ENCODE data around the gene FTCD. TPM values are rescaled to one million over a fixed set of nuclear protein-coding genes. Genes with fewer than 3 reads are reported as not detected.

The FTCD gene
- total RNA-seq, 1 donor from 2014 or later = 1.8 TPM

DNA sequence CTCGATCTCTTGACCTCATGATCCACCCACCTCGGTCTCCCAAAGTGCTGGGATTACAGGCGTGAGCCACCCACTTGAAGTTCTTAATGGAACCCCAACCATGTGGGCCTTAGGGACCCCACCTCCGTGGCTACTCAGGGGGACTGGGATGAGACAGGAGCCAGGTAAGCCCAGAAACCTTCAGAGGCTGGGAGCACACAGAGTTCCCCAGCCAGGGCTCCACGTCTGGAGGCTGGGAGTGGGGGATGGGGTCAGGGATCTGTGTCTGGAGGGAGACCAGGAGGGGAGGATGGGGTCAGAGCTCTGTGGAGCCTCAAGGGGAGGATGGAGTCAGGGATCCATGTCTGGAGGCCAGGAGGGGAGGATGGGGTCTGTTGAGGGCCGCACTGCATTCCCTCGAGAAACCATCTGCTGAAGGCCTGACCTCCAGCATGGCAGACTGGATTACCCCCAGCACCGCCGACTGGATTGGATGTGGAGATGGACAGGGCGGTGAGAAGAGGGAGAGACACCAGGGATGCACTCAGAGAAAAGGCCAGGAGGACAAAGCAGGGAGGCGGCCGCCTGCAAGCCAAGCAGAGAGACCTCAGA is 2.1 kb upstream of the FTCD start:
- no peaks in the 10 kb centered on the region for H3K9me3 Mint-ChIP-seq
- H3K36me3 Mint-ChIP-seq (ENCODE audit: low read depth) = no peaks in the 10 kb centered on the region
- H3K27me3 Mint-ChIP-seq (ENCODE audit: low read depth) = no peaks in the 10 kb centered on the region
- H3K4me1 Mint-ChIP-seq = peaks cover 12% of the 10 kb centered on the region
- no peak for DNase-seq (ENCODE audit: low read depth, low spot score)
- TF ChIP-seq, protein P1, sequence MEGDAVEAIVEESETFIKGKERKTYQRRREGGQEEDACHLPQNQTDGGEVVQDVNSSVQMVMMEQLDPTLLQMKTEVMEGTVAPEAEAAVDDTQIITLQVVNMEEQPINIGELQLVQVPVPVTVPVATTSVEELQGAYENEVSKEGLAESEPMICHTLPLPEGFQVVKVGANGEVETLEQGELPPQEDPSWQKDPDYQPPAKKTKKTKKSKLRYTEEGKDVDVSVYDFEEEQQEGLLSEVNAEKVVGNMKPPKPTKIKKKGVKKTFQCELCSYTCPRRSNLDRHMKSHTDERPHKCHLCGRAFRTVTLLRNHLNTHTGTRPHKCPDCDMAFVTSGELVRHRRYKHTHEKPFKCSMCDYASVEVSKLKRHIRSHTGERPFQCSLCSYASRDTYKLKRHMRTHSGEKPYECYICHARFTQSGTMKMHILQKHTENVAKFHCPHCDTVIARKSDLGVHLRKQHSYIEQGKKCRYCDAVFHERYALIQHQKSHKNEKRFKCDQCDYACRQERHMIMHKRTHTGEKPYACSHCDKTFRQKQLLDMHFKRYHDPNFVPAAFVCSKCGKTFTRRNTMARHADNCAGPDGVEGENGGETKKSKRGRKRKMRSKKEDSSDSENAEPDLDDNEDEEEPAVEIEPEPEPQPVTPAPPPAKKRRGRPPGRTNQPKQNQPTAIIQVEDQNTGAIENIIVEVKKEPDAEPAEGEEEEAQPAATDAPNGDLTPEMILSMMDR (conservative IDR thresholded peaks at IDR 0.05) = no peak
- H3K4me3 Mint-ChIP-seq = no peak overlapping the region
- no peak overlapping the region for H3K27ac Mint-ChIP-seq (ENCODE audit: unreplicated experiment)

DNA sequence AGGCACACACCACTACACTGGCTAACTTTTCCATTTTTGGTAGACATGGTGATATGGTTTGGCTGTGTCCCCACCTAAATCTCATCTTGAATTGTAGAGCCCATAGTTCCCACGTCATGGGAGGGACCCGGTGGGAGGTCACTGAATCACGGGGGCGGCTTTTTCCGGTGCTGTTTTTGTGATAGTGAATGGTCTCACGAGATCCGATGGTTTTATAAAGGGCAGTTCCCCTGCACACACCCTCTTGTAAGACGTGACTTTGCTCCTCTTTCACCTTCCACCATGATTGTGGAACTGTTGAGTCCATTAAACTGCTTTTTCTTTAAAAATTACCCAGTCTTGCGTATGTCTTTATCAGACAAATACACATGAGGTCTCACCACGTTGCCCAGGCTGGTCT is 1.3 kb upstream of the FTCD start:
- H3K27me3 Mint-ChIP-seq (ENCODE audit: low read depth) = no peaks in the 10 kb centered on the region
- H3K27ac Mint-ChIP-seq (ENCODE audit: unreplicated experiment) = no peak overlapping the region
- H3K4me3 Mint-ChIP-seq = no peak overlapping the region
- no peaks in the 10 kb centered on the region for H3K36me3 Mint-ChIP-seq (ENCODE audit: low read depth)
- H3K9me3 Mint-ChIP-seq = no peaks in the 10 kb centered on the region
- peaks cover 12% of the 10 kb centered on the region for H3K4me1 Mint-ChIP-seq
- TF ChIP-seq, protein P1 (conservative IDR thresholded peaks at IDR 0.05) = no peak
- DNase-seq (ENCODE audit: low read depth, low spot score) = no peak

DNA sequence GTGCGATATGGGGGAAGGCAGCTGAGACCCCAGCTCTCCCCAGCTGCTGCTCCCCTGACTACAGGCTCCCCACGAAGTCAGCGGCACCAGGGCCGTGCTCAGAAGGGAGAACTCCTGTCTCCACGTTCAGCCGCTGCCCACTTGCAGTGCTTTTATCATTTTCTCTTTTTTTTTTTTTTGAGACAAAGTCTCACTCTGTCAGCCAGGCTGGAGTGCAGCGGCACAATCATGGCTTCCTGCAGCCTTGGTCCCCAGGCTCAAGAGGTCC is 933 bp upstream of the FTCD start:
- Mint-ChIP-seq H3K36me3 (ENCODE audit: low read depth) (no peaks in the 10 kb centered on the region), H3K4me3 (no peak overlapping the region), H3K9me3 (no peaks in the 10 kb centered on the region), H3K27me3 (ENCODE audit: low read depth) (no peaks in the 10 kb centered on the region), H3K27ac (ENCODE audit: unreplicated experiment) (peak overlapping the region; percentile 96), H3K4me1 (peaks cover 12% of the 10 kb centered on the region)
- DNase-seq (ENCODE audit: low read depth, low spot score) = no peak
- TF ChIP-seq, protein P1 (conservative IDR thresholded peaks at IDR 0.05) = no peak

DNA sequence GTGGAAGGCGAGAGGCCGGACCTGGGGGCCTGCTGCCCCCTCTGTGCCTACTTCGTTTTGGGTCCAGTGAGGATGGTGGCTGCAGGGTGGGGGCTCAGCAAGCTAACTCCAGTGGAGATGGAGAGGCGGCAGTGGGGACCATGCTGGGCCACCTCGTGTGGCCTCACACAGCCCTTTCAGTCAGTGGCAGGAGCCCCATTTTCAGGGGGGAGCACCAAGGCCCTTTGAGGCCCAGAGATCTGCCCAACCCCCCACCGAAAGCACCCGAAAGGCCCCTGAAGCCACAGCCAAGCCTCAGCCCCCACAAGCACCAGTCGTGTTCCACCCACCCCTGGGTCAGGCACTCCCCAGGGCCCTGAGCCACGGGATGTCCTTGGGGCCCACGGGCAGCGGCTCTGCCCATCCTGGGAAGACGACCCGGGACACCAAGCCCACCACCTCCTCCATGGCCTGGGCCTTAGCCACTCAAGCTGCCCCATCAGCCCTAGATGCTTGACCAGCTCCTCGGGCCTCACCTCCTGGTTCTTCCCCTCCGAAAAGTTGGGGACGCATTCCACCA is 345 bp downstream of the FTCD start:
- TF ChIP-seq, protein P1 (conservative IDR thresholded peaks at IDR 0.05) = no peak
- Mint-ChIP-seq H3K27me3 (ENCODE audit: low read depth) (no peaks in the 10 kb centered on the region), H3K36me3 (ENCODE audit: low read depth) (no peaks in the 10 kb centered on the region), H3K27ac (ENCODE audit: unreplicated experiment) (no peak overlapping the region), H3K4me1 (peaks cover 12% of the 10 kb centered on the region), H3K9me3 (no peaks in the 10 kb centered on the region), H3K4me3 (no peak overlapping the region)
- no peak for DNase-seq (ENCODE audit: low read depth, low spot score)

DNA sequence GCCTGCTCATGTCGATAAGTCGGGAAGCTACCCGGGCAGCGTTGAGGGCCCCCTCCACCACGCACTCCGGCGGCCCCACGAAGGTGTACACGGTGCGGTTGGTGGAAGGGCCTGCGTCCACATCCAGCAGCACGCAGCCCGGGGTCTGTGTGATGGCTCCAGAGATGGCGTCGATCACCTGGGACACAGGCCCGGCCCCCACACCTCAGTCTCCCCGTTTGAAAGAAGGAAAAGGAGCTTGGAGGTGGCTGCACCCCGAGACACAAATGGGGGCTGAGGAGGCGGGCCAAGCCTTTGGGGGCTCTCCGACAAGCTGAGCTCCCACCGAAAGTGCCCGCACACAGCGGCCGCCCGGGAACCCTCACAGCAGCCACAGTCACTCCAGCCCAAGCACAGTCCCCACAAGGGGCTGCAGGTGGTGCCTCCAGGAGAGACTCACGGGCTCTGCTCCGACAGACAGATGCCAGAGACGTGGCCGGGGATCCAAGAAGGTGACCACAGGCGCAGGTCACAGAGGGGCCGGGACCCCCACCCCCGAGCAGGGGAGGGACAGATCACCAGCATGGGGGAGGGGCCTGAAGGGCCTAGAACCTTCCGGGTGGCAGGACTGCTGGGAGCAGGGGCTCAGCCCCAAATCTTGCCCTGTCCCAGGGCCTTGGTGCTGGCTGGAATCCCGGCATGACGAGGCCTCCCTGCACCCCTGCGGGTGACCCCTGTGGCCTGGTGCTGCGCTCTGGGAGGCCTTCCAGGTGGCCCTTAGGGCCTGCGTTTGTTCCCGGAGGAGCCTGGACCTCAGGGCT is 1.0 kb downstream of the FTCD start:
- Mint-ChIP-seq H3K27me3 (ENCODE audit: low read depth) (peaks cover under 1% of the 10 kb centered on the region), H3K4me1 (peaks cover 13% of the 10 kb centered on the region), H3K27ac (ENCODE audit: unreplicated experiment) (no peak overlapping the region), H3K9me3 (no peaks in the 10 kb centered on the region), H3K4me3 (no peak overlapping the region), H3K36me3 (ENCODE audit: low read depth) (no peaks in the 10 kb centered on the region)
- TF ChIP-seq, protein P1 (conservative IDR thresholded peaks at IDR 0.05) = no peak
- no peak for DNase-seq (ENCODE audit: low read depth, low spot score)
